ENCODE results near the gene TMEM145.

DNA sequence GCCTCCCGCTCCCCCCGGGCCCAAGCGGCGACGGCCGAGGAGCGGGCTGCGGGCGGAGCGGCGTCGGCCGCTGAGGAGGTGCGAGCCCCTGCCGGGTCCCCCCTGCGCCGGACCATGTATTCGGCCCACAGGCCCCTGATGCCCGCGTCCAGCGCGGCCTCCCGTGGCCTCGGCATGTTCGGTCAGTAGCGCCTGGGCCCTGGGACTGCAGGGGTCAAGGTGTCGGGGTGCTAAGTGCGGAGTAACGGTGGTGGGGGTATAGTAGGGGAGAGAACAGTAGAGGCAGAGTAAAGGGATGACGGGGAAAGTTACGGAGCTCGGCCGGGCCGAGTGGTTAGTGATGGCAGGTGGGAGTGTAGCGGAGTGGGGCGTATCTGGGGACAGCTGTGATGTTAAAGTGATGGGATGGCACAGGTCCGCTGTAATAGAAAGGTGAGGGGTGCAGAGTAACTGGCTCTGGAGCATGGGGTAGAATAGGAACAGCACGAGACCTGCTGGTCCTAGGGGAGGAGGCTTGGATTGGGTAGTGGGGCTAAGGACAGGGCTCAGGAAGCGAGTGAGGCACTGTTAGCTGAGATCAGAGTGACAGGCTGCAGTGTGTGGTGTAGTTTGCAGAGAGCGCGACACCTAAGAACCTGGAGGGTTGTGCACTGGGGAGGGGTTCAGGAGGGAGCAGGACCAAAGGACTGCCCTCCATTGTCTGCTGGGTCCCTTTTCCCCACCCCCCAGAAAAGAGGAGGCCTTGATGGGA lies 28.3 kb upstream of the TMEM145 start:
- TF ChIP-seq, protein P1, sequence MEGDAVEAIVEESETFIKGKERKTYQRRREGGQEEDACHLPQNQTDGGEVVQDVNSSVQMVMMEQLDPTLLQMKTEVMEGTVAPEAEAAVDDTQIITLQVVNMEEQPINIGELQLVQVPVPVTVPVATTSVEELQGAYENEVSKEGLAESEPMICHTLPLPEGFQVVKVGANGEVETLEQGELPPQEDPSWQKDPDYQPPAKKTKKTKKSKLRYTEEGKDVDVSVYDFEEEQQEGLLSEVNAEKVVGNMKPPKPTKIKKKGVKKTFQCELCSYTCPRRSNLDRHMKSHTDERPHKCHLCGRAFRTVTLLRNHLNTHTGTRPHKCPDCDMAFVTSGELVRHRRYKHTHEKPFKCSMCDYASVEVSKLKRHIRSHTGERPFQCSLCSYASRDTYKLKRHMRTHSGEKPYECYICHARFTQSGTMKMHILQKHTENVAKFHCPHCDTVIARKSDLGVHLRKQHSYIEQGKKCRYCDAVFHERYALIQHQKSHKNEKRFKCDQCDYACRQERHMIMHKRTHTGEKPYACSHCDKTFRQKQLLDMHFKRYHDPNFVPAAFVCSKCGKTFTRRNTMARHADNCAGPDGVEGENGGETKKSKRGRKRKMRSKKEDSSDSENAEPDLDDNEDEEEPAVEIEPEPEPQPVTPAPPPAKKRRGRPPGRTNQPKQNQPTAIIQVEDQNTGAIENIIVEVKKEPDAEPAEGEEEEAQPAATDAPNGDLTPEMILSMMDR (IDR thresholded peaks at IDR 0.05; ENCODE audit: low read length), result no peak
- TF ChIP-seq EZH2 (optimal IDR thresholded peaks at IDR 0.05; ENCODE audit: low read depth, low read length), result no peak

Measured in MM.1S (cell line).